ENCODE data around the gene FAM107B. TPM values are rescaled to one million over a fixed set of nuclear protein-coding genes. Genes with fewer than 3 reads are reported as not detected.

Gene FAM107B
- total RNA-seq, 1 experiment from 2014 or later, result 24.5 TPM

DNA sequence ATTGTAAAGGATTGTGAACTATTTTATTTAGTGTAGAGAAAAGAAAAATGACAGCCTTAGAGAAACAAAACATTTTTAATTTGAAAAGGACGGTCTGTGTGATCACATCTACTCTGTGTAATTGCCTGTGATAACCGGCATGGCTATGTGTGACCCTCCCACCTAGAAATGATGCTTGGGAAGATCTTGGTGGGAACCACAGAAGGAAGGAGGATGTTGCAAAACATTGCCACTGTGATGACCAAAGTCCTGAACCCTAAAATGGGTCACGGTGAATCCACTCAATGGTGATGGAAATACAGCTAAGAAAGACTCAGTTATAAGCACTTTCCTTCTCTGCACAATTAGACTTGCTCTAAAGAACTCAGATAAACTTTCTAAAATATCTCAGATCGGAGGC lies 222.7 kb downstream of the FAM107B start:
- H2AK5ac ChIP-seq (ENCODE audit: insufficient read length, low read length), result no peak overlapping the region
- no peak overlapping the region for H3K18ac ChIP-seq (ENCODE audit: insufficient read length, low read depth, low read length)
- H3K23me2 ChIP-seq (ENCODE audit: insufficient read length, low read depth, low read length, poor library complexity, severe bottlenecking), result no peaks in the 10 kb centered on the region
- H3K27ac Mint-ChIP-seq, result 0 out of 7 replicates have a peak overlapping the region, but pooled peaks of 1 of the 3 experiments have one; percentile 13
- no peak overlapping the region for H3K4me2 ChIP-seq (ENCODE audit: insufficient read depth, insufficient read length, low read length)
- no peak overlapping the region for H2BK15ac ChIP-seq (ENCODE audit: low read depth, low read length)
- no peak overlapping the region for H3K4me3 Mint-ChIP-seq
- H3K4me1 Mint-ChIP-seq, result peaks cover 45 to 50% of the 10 kb centered on the region in 2 experiments
- H3K79me1 ChIP-seq (ENCODE audit: insufficient read depth, low read depth, low read length, poor library complexity, severe bottlenecking), result no peaks in the 10 kb centered on the region
- H3K9me3 ChIP-seq (ENCODE audit: control insufficient read depth, low read depth, low read length), result no peaks in the 10 kb centered on the region
- no peak overlapping the region for H3K14ac ChIP-seq (ENCODE audit: insufficient read depth, low read length)
- H2BK5ac ChIP-seq (ENCODE audit: insufficient read length, low read length), result no peak overlapping the region
- no peaks in the 10 kb centered on the region for H3K27me3 ChIP-seq (ENCODE audit: insufficient read depth, low read length)
- no peak overlapping the region for H4K91ac ChIP-seq (ENCODE audit: insufficient read length, low read depth, low read length)
- H3K9ac ChIP-seq (ENCODE audit: extremely low read depth, insufficient read length, low read length), result no peak overlapping the region
- no peak overlapping the region for H3K23ac ChIP-seq (ENCODE audit: insufficient read length, low read depth, low read length)
- H3K4ac ChIP-seq (ENCODE audit: low read depth, low read length), result no peak overlapping the region
- TF ChIP-seq, protein P1, sequence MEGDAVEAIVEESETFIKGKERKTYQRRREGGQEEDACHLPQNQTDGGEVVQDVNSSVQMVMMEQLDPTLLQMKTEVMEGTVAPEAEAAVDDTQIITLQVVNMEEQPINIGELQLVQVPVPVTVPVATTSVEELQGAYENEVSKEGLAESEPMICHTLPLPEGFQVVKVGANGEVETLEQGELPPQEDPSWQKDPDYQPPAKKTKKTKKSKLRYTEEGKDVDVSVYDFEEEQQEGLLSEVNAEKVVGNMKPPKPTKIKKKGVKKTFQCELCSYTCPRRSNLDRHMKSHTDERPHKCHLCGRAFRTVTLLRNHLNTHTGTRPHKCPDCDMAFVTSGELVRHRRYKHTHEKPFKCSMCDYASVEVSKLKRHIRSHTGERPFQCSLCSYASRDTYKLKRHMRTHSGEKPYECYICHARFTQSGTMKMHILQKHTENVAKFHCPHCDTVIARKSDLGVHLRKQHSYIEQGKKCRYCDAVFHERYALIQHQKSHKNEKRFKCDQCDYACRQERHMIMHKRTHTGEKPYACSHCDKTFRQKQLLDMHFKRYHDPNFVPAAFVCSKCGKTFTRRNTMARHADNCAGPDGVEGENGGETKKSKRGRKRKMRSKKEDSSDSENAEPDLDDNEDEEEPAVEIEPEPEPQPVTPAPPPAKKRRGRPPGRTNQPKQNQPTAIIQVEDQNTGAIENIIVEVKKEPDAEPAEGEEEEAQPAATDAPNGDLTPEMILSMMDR (conservative IDR thresholded peaks at IDR 0.05), result no peak
- H3K56ac ChIP-seq (ENCODE audit: insufficient read length, low read depth, low read length), result no peak overlapping the region
- no CpG with 5 or more reads among the region's 4 CpGs for WGBS (ENCODE audit: extremely low coverage, insufficient read length, low lambda C conversion rate)
- no peak overlapping the region for H2BK20ac ChIP-seq (ENCODE audit: low read depth, low read length, poor library complexity, severe bottlenecking)
- H4K20me1 ChIP-seq (ENCODE audit: control insufficient read depth, insufficient read depth, insufficient read length), result no peaks in the 10 kb centered on the region
- H3K4me1 ChIP-seq (ENCODE audit: insufficient read depth, low read length), result peaks cover 18% of the 10 kb centered on the region; the same call in 1 of the 2 replicates
- H3T11ph ChIP-seq (ENCODE audit: low read length), result no peak overlapping the region
- no peak overlapping the region for H4K5ac ChIP-seq (ENCODE audit: insufficient read length, low read depth, low read length)
- no peaks in the 10 kb centered on the region for H3K79me2 ChIP-seq (ENCODE audit: insufficient read depth, low read length)
- H2BK12ac ChIP-seq (ENCODE audit: insufficient read length, low read depth, low read length), result no peak overlapping the region
- no peak for DNase-seq
- H3K27ac ChIP-seq (ENCODE audit: insufficient read length, low read depth, low read length), result no peak overlapping the region
- H2BK120ac ChIP-seq (ENCODE audit: low read depth, low read length, poor library complexity, severe bottlenecking), result no peak overlapping the region
- peaks cover 0 to 2% (median 1%) of the 10 kb centered on the region in 3 experiments; a peak in 3 of 7 replicates for H3K36me3 Mint-ChIP-seq (ENCODE audit: insufficient read depth in 1 of 3, low read depth in 3 of 3)
- H3K27me3 Mint-ChIP-seq (ENCODE audit: low read depth), result no peaks in the 10 kb centered on the region; the same call in 1 of the 2 replicates
- H3K9me3 Mint-ChIP-seq, result no peaks in the 10 kb centered on the region
- H4K8ac ChIP-seq (replicated peaks; ENCODE audit: insufficient read length, low read depth, low read length), result no peak overlapping the region
- H2AFZ ChIP-seq (ENCODE audit: low read length), result no peak overlapping the region

Data from H9 (cell line).